Measurements from ENCODE around the gene CCDC50. TPM values are rescaled to one million over a fixed set of nuclear protein-coding genes. Genes with fewer than 3 reads are reported as not detected.

The CCDC50 gene
- total RNA-seq, 1 experiment from 2014 or later: 106 TPM

- Histone ChIP-seq H2AFZ (no peak overlapping the region), H4K20me1 (ENCODE audit: insufficient read depth) (no peaks in the 10 kb centered on the region), H3K9me3 (ENCODE audit: insufficient read depth, low read depth) (no peaks in the 10 kb centered on the region), H3K4me2 (no peak overlapping the region), H3K9me2 (ENCODE audit: insufficient read depth) (no peaks in the 10 kb centered on the region), H3K27ac (no peak overlapping the region), H3K79me2 (ENCODE audit: low read depth) (no peaks in the 10 kb centered on the region), H3K4me3 (no peak overlapping the region), H3K27me3 (ENCODE audit: insufficient read depth, low read depth) (no peaks in the 10 kb centered on the region), H3K4me1 (replicated peaks; ENCODE audit: insufficient read depth) (no peaks in the 10 kb centered on the region), H3F3A (ENCODE audit: insufficient read depth, low read depth) (no peaks in the 10 kb centered on the region), H3K36me3 (ENCODE audit: low read depth) (peaks cover 40% of the 10 kb centered on the region)
- ChIA-PET POLR2A (ENCODE audit: unreplicated experiment) (interaction anchor here (0.6 kb wide), 1 partner anchor 9 kb away, joined by 8 read pairs; no protein-coding TSS in a partner anchor), CTCF (no interaction called here)
- no peak for DNase-seq
- no peak for TF ChIP-seq CTCF (conservative IDR thresholded peaks at IDR 0.05)
- no peak for TF ChIP-seq EZH2 (IDR thresholded peaks at IDR 0.05; ENCODE audit: low read depth)
- intact Hi-C loops (cut with micrococcal nuclease; ENCODE audit: unreplicated experiment): no loop called here
- BruUV-seq (replicated peaks): no TSS peak
Observed at GRCh38 chr3:191372122-191372521, 42.9 kb downstream of the CCDC50 start.

GRCh38 chr3:191373327-191373726, 44.1 kb downstream of the CCDC50 start:
- Histone ChIP-seq H3F3A (ENCODE audit: insufficient read depth, low read depth) (no peaks in the 10 kb centered on the region), H3K27me3 (ENCODE audit: insufficient read depth, low read depth) (no peaks in the 10 kb centered on the region), H4K20me1 (ENCODE audit: insufficient read depth) (no peaks in the 10 kb centered on the region), H3K9me2 (ENCODE audit: insufficient read depth) (no peaks in the 10 kb centered on the region), H3K27ac (no peak overlapping the region), H2AFZ (no peak overlapping the region), H3K36me3 (ENCODE audit: low read depth) (peaks cover 29% of the 10 kb centered on the region), H3K4me3 (no peak overlapping the region), H3K79me2 (ENCODE audit: low read depth) (no peaks in the 10 kb centered on the region), H3K9me3 (ENCODE audit: insufficient read depth, low read depth) (no peaks in the 10 kb centered on the region), H3K4me1 (replicated peaks; ENCODE audit: insufficient read depth) (no peaks in the 10 kb centered on the region), H3K4me2 (no peak overlapping the region)
- no peak for DNase-seq
- CTCF ChIA-PET: interaction anchor here (0.6 kb wide), 1 partner anchor 18 kb away, joined by 3 read pairs; no protein-coding TSS in a partner anchor
- POLR2A ChIA-PET (ENCODE audit: unreplicated experiment): interaction anchor here (0.6 kb wide), 1 partner anchor 11 kb away, joined by 4 read pairs; no protein-coding TSS in a partner anchor
- no TSS peak for BruUV-seq (replicated peaks)
- TF ChIP-seq EZH2 (IDR thresholded peaks at IDR 0.05; ENCODE audit: low read depth) (no peak), CTCF (conservative IDR thresholded peaks at IDR 0.05) (no peak)
- intact Hi-C loops (cut with micrococcal nuclease; ENCODE audit: unreplicated experiment): no loop called here

- Histone ChIP-seq H3K4me3 (no peak overlapping the region), H3K9me2 (ENCODE audit: insufficient read depth) (no peaks in the 10 kb centered on the region), H3K36me3 (ENCODE audit: low read depth) (peaks cover 39% of the 10 kb centered on the region; the same call in 1 of the 2 replicates), H3K4me2 (no peak overlapping the region), H2AFZ (no peak overlapping the region), H3K9me3 (ENCODE audit: insufficient read depth, low read depth) (no peaks in the 10 kb centered on the region), H3K27me3 (ENCODE audit: insufficient read depth, low read depth) (no peaks in the 10 kb centered on the region), H3K79me2 (ENCODE audit: low read depth) (no peaks in the 10 kb centered on the region), H3F3A (ENCODE audit: insufficient read depth, low read depth) (no peaks in the 10 kb centered on the region), H3K27ac (0 out of 2 replicates have a peak overlapping the region, but pooled peaks have one; percentile 5), H3K4me1 (replicated peaks; ENCODE audit: insufficient read depth) (no peaks in the 10 kb centered on the region), H4K20me1 (ENCODE audit: insufficient read depth) (no peaks in the 10 kb centered on the region)
- intact Hi-C loops (cut with micrococcal nuclease; ENCODE audit: unreplicated experiment): loop anchor here (5.0 kb wide), 2 partner anchors 139 to 239 kb away; no protein-coding TSS in a partner anchor
- TF ChIP-seq EZH2 (IDR thresholded peaks at IDR 0.05; ENCODE audit: low read depth) (no peak), CTCF (conservative IDR thresholded peaks at IDR 0.05) (no peak)
- peak in 1 of 2 experiments; percentile 26 for DNase-seq
- no TSS peak for BruUV-seq (replicated peaks)
- POLR2A ChIA-PET (ENCODE audit: unreplicated experiment): no interaction called here
- CTCF ChIA-PET: no interaction called here
Observed at GRCh38 chr3:191376516-191377141, 47.4 kb downstream of the CCDC50 start.

All from PC-9 (cell line).